Activated T-cell treated with anti-CD3 and anti-CD28 coated beads, Interleukin-2, amount 50 U/mL, for 4 hours (primary cell): ENCODE results near the gene DMRTB1. TPM values are rescaled to one million over a fixed set of nuclear protein-coding genes. Genes with fewer than 3 reads are reported as not detected.

ENCODE experiments used
- ATAC-seq, 2 donors: fragments of 200-7000 bp; cut with Tn5 transposase; one replicate each; pipeline ENCODE4 v1.10.0; 2021
- DNase-seq: peaks from one replicate; pipeline ENCODE4 v3.0.0-alpha.2; 2020
- H3K27me3 Mint-ChIP-seq: one replicate; pipeline ENCODE4 v1.8.0; 2021; ENCODE audit warnings: low read depth, mixed read lengths
- H3K36me3 Mint-ChIP-seq: one replicate; pipeline ENCODE4 v1.8.0; 2022; ENCODE audit warnings: mixed read lengths; ENCODE audit not compliant: insufficient read depth
- H3K4me1 Mint-ChIP-seq: one replicate; pipeline ENCODE4 v1.8.0; 2021; ENCODE audit warnings: low read depth, mixed read lengths
- H3K4me3 Mint-ChIP-seq: one replicate; pipeline ENCODE4 v1.8.0; 2021; ENCODE audit warnings: mild to moderate bottlenecking, moderate library complexity, mixed read lengths
- H3K9me3 Mint-ChIP-seq: one replicate; pipeline ENCODE4 v1.8.0; 2021; ENCODE audit warnings: mixed read lengths
- total RNA-seq, 3 donors: library from RNA; stranded (reverse); gene quantifications; one replicate each; pipeline ENCODE4 v1.2.1, GENCODE V29; 2021

Gene DMRTB1
- total RNA-seq, 3 donors from 2014 or later, result not detected

DNA sequence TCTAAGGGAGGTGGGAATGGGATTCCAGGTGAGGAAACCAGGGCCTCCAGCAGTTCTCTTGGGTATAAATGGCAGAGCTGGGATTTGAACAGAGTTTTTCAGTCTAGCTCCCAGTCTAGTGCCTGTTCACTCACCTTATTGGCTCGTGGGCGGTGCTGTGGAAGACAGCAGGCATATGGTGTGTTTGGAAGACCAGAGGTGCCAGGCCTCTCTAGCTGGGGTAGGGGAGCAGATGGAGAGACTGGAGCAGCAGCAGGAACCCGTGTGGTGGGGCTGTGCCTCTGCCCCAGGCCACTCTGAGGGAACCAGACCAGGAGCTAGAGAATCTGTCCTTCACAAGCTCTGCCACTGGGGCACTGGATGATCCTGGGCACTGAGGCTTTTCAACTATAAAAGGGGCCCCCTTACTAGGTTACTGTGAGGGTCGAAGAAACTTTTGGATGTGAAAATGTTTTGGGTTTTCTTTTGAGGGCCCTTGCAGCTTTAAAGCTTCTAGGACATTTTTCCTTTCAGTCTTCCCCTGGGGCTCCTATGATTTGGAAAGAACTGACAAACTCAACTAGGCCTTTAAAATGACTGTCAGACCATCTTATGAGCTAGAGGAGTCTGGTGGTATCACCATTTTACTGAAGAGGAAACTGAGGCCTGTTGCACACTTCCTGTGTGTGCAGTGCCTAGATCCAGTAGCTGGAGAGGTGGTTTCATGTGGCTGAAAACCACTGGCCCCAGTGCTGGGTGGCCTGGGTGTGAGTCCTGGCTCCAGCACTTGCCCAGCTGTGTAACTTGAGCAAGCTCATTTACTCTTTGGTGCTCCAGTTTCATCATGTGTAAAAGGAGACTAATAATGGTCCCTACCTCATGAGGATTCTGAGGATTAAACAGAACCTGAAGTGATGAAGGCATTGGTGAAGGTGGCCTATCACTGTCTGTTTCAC is 6.1 kb downstream of the DMRTB1 start:
- no peak overlapping the region for H3K4me3 Mint-ChIP-seq
- no peak for ATAC-seq

GRCh38 chr1:53467391-53467790 is 8.2 kb downstream of the DMRTB1 start:
- no peaks in the 10 kb centered on the region for H3K9me3 Mint-ChIP-seq
- ATAC-seq (no peak), DNase-seq (no peak)
- no peaks in the 10 kb centered on the region for H3K4me1 Mint-ChIP-seq
- no peaks in the 10 kb centered on the region for H3K27me3 Mint-ChIP-seq
- H3K36me3 Mint-ChIP-seq, result no peaks in the 10 kb centered on the region
- H3K4me3 Mint-ChIP-seq, result no peak overlapping the region

More for the DNA sequence above, 6.1 kb downstream of the DMRTB1 start:
- H3K9me3 Mint-ChIP-seq, result no peaks in the 10 kb centered on the region
- no peaks in the 10 kb centered on the region for H3K27me3 Mint-ChIP-seq
- no peaks in the 10 kb centered on the region for H3K36me3 Mint-ChIP-seq
- H3K4me1 Mint-ChIP-seq, result no peaks in the 10 kb centered on the region
- DNase-seq, result no peak

DNA sequence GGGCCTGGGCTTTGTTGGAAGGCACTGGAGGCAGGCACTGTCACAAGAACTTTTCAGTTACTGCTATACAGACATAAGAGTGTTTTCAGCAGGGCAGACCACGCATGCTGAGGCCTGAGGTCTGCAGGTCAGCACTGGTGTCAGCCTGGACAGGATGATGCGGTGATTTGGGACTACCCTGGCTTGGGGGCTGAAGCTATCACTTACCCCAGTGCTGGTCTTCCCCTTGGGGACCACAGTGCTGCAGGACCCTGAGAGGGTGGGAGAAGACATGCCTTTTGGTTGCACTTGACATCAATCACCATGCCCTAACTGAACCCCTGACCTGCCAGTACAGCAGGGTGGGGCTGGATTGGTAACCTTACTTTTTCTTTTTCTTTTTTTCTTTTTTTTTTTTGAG is 9.2 kb downstream of the DMRTB1 start:
- Mint-ChIP-seq H3K4me1 (no peaks in the 10 kb centered on the region), H3K9me3 (no peaks in the 10 kb centered on the region), H3K27me3 (no peaks in the 10 kb centered on the region), H3K4me3 (no peak overlapping the region), H3K36me3 (no peaks in the 10 kb centered on the region)
- DNase-seq, result no peak
- ATAC-seq, result no peak

GRCh38 chr1:53469373-53469772 is 10.2 kb downstream of the DMRTB1 start:
- Mint-ChIP-seq H3K27me3 (no peaks in the 10 kb centered on the region), H3K4me3 (no peak overlapping the region), H3K36me3 (no peaks in the 10 kb centered on the region), H3K4me1 (no peaks in the 10 kb centered on the region), H3K9me3 (no peaks in the 10 kb centered on the region)
- DNase-seq (no peak), ATAC-seq (no peak)

GRCh38 chr1:53470155-53470554 is 11.0 kb downstream of the DMRTB1 start:
- no peaks in the 10 kb centered on the region for H3K36me3 Mint-ChIP-seq
- ATAC-seq (no peak), DNase-seq (no peak)
- H3K4me3 Mint-ChIP-seq, result no peak overlapping the region
- H3K27me3 Mint-ChIP-seq, result no peaks in the 10 kb centered on the region
- H3K9me3 Mint-ChIP-seq, result no peaks in the 10 kb centered on the region
- no peaks in the 10 kb centered on the region for H3K4me1 Mint-ChIP-seq

DNA sequence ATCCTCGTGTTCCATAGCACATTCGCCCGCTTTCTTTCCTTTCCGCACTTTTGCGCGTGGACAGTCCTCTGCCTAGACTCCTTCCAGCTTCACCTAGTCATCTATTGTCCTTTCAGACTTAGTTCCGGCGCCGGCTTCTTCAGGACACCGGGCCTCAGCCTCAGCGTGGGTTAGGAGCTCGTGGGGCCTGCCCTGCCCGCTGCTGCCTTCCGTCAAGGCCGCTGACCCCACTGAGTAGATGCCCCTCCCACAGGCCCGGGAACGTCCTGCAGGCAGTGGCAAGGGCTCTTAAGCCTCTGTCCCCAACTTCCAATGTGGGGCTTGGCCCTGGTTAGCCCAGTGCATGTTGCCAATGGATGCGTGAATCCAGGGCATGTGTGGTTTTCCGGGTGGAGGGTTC is 11.4 kb downstream of the DMRTB1 start:
- Mint-ChIP-seq H3K4me3 (no peak overlapping the region), H3K27me3 (no peaks in the 10 kb centered on the region), H3K36me3 (no peaks in the 10 kb centered on the region), H3K9me3 (no peaks in the 10 kb centered on the region), H3K4me1 (no peaks in the 10 kb centered on the region)
- DNase-seq (no peak), ATAC-seq (no peak)

GRCh38 chr1:53471000-53471399 is 11.8 kb downstream of the DMRTB1 start:
- DNase-seq, result no peak
- Mint-ChIP-seq H3K36me3 (no peaks in the 10 kb centered on the region), H3K9me3 (no peaks in the 10 kb centered on the region), H3K4me3 (no peak overlapping the region), H3K4me1 (no peaks in the 10 kb centered on the region), H3K27me3 (no peaks in the 10 kb centered on the region)
- ATAC-seq, result no peak

- H3K4me1 Mint-ChIP-seq, result no peaks in the 10 kb centered on the region
- no peaks in the 10 kb centered on the region for H3K9me3 Mint-ChIP-seq
- DNase-seq (no peak), ATAC-seq (no peak)
- no peak overlapping the region for H3K4me3 Mint-ChIP-seq
- no peaks in the 10 kb centered on the region for H3K36me3 Mint-ChIP-seq
- H3K27me3 Mint-ChIP-seq, result peaks cover 2% of the 10 kb centered on the region
Measured at GRCh38 chr1:53473463-53473862, 14.3 kb downstream of the DMRTB1 start.

GRCh38 chr1:53475664-53476063 is 16.5 kb downstream of the DMRTB1 start:
- no peaks in the 10 kb centered on the region for H3K36me3 Mint-ChIP-seq
- ATAC-seq, result no peak
- peaks cover 2% of the 10 kb centered on the region for H3K27me3 Mint-ChIP-seq
- H3K9me3 Mint-ChIP-seq, result no peaks in the 10 kb centered on the region
- no peak overlapping the region for H3K4me3 Mint-ChIP-seq
- no peak for DNase-seq
- no peaks in the 10 kb centered on the region for H3K4me1 Mint-ChIP-seq

- H3K4me1 Mint-ChIP-seq, result no peaks in the 10 kb centered on the region
- H3K36me3 Mint-ChIP-seq, result no peaks in the 10 kb centered on the region
- H3K9me3 Mint-ChIP-seq, result no peaks in the 10 kb centered on the region
- peaks cover 2% of the 10 kb centered on the region for H3K27me3 Mint-ChIP-seq
- DNase-seq (no peak), ATAC-seq (no peak)
- H3K4me3 Mint-ChIP-seq, result no peak overlapping the region
Measured at GRCh38 chr1:53476579-53476978, 17.4 kb downstream of the DMRTB1 start.

- no peak for ATAC-seq
- no peaks in the 10 kb centered on the region for H3K36me3 Mint-ChIP-seq
- no peaks in the 10 kb centered on the region for H3K4me1 Mint-ChIP-seq
- no peaks in the 10 kb centered on the region for H3K9me3 Mint-ChIP-seq
- peaks cover 2% of the 10 kb centered on the region for H3K27me3 Mint-ChIP-seq
- no peak for DNase-seq
- no peak overlapping the region for H3K4me3 Mint-ChIP-seq
Measured at GRCh38 chr1:53477651-53478501, 18.7 kb downstream of the DMRTB1 start.

DNA sequence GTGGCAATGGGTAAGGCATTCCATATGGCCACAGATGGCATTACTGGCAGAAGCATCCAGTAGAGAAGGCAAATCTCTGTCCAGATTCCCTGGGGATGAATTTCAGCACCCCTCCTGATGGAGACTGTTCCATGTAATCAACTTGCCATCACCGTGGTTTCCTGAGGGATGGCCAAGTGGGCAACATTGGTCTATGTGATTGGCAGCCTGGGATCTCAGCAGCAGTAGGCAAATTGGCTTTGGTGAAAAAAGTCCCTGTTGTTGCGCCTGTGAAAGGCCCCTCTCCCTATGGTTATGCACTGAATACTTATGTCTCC is 19.3 kb downstream of the DMRTB1 start:
- ATAC-seq (no peak), DNase-seq (no peak)
- H3K27me3 Mint-ChIP-seq, result peaks cover 2% of the 10 kb centered on the region
- H3K9me3 Mint-ChIP-seq, result no peaks in the 10 kb centered on the region
- no peaks in the 10 kb centered on the region for H3K4me1 Mint-ChIP-seq
- no peaks in the 10 kb centered on the region for H3K36me3 Mint-ChIP-seq
- H3K4me3 Mint-ChIP-seq, result no peak overlapping the region

GRCh38 chr1:53480678-53481077 is 21.5 kb downstream of the DMRTB1 start:
- H3K4me3 Mint-ChIP-seq, result no peak overlapping the region
- H3K36me3 Mint-ChIP-seq, result no peaks in the 10 kb centered on the region
- H3K9me3 Mint-ChIP-seq, result no peaks in the 10 kb centered on the region
- DNase-seq (no peak), ATAC-seq (no peak)
- H3K4me1 Mint-ChIP-seq, result peaks cover 5% of the 10 kb centered on the region
- H3K27me3 Mint-ChIP-seq, result peaks cover 11% of the 10 kb centered on the region

GRCh38 chr1:53481456-53481855 is 22.3 kb downstream of the DMRTB1 start:
- peaks cover 15% of the 10 kb centered on the region for H3K27me3 Mint-ChIP-seq
- no peak overlapping the region for H3K4me3 Mint-ChIP-seq
- H3K9me3 Mint-ChIP-seq, result no peaks in the 10 kb centered on the region
- H3K4me1 Mint-ChIP-seq, result peaks cover 5% of the 10 kb centered on the region
- no peak for DNase-seq
- H3K36me3 Mint-ChIP-seq, result no peaks in the 10 kb centered on the region
- no peak for ATAC-seq
